ENCODE results near the gene TSR3.

DNA sequence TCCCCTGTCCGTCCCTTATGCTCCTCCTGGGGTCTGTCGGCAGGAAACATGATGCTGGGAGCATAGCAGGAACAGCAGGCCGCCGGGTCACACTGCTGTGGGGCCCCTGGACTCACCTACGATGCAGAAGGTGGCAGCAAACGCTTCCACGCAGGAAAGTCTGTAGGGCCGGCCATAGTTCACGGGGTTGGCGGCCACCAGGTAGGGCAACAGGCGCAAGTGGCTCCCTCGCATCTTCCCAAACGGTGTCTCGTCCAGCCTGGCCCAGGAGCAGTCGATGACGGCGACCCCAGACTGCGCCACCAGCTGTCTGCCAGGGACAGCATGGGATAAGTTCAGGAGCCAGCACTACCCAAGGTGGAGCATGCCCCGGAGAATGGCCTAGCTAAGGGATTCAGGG lies 987 bp downstream of the TSR3 start:
- TF ChIP-seq FOXP2 (optimal IDR thresholded peaks at IDR 0.05; ENCODE audit: borderline replicate concordance, extremely low read depth, extremely low read length, insufficient read depth) (no peak), POLR2AphosphoS5 (IDR thresholded peaks at IDR 0.05; ENCODE audit: low read depth, low read length) (no peak)
